NCI-H1105 treated with DMSO at 0.1 percent for 48 hours (cell line): ENCODE data around the gene PLG.
"Not testable (repeated sequence)": the region's sequence is repeated elsewhere in the genome, so short reads cannot be mapped to it uniquely, and the experiment has no call there.

ENCODE experiments used
- DNase-seq: peaks from one replicate; lab custom pipeline; 2025; lab: John Stamatoyannopoulos, UW

PLG gene

DNA sequence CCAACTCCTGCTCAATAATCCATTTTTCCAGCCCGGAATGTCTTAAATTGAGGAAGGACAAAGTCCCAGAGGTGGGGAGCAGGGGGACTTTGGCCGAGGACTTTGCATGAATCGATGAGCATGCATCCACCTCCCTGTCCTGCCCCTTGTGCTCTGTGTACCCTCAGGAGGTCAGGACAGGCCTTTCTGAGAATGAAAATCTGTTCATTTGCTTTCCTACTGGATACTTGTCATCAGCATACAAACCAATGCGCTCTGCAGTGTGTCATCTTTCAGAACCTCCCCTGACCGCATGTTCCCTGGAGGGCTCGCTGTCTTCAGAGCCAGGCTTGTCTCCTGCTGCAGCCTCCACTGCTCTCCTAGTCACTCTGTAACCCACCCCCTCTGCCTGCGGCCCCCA, 2.6 kb downstream of the PLG start:
- not testable (repeated sequence) for DNase-seq

DNA sequence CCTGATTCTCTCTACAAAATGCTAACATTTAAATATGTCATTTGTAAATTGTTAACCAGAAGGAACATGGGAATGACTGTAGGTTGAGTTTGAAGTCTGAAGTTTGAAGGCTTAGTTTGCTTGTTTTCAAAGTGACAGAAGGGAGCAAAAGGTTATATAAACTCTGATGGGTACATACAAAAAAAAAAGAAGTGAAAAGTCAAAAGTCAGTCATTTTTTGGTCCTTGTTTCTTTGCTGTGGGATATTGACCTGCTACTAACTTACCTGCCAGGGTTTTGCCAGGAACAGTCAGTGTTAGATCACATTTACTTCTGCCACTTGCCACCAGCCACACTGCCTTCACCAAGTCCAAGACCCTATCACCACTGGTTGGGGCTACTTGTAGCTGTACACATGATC, 6.9 kb downstream of the PLG start:
- not testable (repeated sequence) for DNase-seq

DNA sequence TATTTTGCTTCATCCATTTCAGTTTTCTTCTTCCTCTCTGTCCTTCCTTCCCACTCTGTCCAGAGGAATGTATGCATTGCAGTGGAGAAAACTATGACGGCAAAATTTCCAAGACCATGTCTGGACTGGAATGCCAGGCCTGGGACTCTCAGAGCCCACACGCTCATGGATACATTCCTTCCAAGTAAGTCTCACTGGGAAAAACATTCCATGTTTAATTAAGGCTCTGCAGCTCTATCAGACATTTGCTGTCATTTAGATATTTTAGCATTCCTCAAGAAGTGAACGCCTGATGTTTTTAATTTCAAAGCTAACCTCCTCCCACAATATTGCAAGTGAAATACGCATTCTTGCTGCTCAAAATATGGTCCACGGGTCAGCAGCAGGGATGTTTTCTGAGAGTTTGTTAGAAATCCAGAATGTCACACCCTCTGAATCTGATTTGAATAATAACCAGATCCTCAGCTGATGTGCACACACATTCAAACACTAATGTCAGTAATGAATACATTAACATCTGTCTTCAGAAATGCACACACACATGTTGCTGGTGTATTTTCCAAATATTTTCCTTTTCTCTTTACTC, 12.8 kb downstream of the PLG start:
- DNase-seq = no peak

DNA sequence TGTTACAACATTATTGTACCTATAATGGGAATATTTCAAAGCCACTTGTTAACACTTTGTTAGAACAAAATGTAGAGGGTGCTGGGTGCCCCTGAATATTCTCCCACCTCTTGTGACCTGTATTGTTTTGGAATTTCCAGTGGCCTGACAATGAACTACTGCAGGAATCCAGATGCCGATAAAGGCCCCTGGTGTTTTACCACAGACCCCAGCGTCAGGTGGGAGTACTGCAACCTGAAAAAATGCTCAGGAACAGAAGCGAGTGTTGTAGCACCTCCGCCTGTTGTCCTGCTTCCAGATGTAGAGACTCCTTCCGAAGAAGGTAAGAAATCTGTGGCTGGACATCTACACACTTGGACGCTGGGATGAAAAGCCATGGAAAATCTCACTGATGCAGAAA, 28.9 kb downstream of the PLG start:
- no peak for DNase-seq

DNA sequence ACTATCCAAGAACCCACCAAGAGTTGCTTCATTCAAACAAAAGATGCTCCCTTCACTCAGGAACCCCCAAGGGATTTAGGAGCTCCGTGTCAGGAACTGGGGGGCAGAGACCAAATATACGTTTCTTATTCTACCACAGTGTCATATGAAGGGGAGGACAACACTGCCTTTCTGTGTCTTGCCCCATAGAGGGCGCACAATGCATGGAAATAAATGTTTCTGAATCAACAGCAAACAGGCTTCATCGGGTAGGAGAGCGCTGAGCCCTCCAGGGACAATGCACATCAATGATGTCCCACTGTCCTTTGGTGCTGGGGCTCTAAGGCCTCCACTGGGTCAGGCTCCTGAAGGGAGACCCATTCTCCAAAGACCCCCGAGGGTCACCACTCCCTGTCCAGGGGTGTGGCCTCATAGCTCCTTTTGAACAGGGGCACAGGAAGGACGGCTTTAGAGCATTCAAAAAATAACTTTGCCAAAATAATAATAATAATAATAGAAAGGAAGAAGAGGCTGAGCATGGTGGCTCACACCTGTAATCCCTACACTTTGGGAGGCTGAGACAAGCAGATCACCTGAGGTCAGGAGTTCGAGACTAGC, 31.1 kb downstream of the PLG start:
- DNase-seq = peak; percentile 69

DNA sequence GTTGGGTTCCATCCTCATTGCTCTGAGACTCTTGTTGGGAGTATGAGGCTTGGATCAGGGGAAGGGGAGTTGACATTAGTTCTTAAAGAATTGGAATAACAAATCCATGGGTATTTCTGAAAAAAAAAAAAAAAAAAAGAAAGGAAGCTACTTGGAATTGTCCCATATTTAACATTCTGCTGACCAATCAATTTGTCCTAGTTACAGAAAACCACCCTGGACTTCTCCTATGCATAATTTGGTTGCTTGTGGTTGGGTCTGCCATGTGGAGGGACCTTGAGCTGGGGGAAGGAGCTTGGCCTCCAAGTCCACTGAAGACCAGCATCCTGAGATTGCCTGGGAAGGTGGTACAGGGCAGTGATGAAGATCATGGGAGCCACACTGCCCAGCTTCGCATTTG, 32.6 kb downstream of the PLG start:
- DNase-seq = no peak

DNA sequence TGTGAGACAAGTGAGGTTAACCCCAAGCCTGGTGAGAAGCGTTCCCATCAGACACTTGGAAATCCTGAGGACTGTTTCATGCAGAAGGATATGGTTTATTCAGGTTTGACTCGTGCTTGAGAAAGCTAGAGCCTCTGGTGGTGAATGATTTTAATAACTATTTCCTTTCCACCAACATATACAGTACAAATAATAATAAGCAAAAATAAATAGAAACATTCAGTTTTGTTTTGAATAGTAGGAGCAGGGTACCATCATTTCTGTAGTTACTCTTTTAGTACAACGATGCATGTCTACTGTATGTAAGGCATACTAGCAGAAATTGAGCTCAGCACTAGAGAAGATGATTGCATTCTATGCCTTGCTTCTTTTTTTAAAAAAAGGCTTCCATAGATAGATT, 33.5 kb downstream of the PLG start:
- DNase-seq = no peak

DNA sequence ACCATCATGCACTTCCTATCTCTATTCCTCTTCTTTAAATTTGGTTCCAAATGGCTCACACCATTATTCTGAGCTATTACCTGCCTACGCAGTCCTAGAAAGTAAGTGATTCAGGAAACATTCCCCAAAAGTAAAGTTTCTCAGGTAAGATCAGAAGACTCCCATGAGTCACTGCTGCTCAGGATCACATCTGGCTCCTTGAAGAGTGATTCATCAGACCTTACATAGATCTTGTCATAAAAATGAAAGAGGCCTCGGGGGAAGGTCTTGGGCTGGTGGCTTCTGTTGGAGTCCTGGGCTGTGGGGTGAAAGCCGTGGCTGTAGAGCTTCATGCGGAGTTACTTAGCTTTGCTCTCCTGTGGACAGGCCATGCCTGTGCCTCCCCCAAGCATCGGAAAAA, 35.9 kb downstream of the PLG start:
- DNase-seq = no peak

DNA sequence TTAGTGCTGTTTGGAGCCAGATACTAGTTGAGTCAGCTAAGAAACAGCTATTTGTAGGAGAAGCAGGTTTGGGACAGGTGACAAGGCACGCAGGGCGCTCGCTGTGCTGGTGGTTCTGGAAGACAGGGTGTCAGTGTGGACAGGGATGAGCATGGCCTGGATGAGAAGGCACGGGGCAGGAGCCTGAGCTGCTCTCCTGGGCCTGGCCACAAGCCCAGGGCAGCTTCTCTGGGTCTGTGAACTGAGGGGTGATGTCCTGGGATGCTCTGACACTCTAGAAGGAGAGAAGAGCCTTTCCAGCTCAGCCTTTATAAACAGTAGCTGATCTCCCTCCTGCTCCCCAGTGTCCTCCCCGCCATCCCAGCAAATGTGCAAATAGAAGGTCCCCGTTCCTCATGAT, 37.9 kb downstream of the PLG start:
- no peak for DNase-seq

DNA sequence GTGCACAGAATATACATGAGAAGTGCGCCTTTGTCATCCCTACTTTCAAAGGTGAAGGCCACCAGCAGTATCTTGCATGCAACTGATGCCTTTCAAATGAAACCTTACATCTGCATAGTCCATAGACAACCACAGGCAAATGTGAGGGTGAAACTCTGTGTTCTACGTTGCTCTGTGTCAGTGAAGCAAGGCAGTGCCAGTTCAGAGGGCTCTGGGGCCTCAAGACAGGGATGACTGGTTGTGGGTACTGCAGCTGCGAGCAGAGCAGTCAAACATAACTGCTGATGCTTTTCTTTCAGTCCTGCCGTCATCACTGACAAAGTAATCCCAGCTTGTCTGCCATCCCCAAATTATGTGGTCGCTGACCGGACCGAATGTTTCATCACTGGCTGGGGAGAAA, 39.0 kb downstream of the PLG start:
- DNase-seq = not testable (repeated sequence)

DNA sequence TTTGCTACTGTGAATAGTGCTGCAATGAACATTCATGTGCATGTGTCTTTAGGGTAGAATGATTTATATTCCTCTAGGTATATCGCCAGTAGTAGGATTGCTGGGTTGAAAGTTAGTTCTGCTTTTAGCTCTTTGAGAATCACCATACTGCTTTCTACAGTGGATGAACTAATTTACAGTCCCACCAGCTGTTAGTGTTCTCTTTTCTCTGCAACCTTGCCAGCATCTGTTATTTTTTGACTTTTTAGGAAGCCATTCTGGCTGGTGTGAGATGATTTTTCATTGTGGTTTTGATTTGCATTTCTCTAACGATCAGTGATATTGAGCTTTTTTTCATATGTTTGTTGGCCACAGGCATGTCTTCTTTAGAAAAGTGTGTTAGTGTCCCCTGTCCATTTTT, 40.0 kb downstream of the PLG start:
- DNase-seq = no peak

DNA sequence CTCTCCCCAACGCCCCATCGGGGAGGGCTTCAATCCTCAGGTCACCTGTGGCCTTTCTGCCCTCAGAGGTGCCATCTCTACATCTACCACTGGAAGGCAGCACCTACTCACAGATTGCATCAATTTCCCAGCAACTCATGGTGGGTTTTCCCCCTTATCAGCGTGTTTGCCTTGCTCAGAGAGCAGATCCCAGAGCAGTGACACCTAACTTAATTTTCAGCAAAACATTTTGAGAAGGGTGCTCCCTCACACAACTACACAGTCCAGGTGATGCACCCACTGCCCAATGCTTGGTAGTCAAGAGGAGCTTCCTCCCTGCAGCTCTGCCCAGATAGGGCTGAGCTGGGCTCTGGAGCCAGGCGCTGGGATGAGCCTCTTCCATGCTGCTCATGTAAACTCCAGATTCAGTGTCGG, 48.2 kb downstream of the PLG start:
- peak; percentile 57 for DNase-seq

DNA sequence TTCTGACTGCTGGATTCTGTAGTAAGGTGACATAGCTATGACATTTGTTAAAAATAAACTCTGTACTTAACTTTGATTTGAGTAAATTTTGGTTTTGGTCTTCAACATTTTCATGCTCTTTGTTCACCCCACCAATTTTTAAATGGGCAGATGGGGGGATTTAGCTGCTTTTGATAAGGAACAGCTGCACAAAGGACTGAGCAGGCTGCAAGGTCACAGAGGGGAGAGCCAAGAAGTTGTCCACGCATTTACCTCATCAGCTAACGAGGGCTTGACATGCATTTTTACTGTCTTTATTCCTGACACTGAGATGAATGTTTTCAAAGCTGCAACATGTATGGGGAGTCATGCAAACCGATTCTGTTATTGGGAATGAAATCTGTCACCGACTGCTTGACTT, 51.2 kb downstream of the PLG start:
- not testable (repeated sequence) for DNase-seq

DNA sequence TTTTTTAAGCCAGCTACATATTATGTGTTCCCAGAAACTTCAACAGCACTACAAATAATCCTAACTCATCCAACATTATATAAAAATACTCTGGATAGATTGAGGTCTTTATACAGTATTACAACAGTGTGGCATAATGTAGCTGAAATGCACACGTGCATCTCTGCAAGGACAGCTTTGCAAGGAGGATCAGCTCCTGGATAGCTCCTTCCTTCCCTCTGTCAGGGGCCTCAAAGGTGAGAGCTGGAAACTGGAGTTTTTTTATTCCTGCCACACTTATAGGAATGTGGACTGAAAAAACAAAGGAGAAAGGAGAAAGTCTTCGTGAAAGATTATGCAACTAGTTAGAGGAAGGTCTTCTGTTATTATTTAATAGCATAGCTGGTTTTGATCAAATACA, 53.1 kb downstream of the PLG start:
- DNase-seq = no peak

DNA sequence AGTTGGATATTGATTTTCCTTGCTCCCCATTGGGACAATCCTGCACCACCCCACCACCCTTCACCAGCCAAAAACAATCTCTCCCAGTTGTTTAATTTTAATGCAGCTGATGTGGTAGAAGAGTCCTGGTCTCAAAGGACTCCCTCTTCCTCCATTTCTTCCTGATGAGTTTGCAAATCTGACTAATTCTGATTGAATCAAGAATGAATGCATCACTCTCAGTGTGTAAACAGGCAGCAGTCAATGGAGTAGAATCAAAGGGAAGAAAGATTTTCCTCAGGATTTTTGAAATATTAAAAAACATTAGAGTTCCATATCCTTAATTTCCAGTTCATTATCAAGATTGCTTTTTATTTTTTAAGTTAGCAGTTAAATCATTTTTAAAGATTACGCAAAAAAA, 54.0 kb downstream of the PLG start:
- DNase-seq = no peak

DNA sequence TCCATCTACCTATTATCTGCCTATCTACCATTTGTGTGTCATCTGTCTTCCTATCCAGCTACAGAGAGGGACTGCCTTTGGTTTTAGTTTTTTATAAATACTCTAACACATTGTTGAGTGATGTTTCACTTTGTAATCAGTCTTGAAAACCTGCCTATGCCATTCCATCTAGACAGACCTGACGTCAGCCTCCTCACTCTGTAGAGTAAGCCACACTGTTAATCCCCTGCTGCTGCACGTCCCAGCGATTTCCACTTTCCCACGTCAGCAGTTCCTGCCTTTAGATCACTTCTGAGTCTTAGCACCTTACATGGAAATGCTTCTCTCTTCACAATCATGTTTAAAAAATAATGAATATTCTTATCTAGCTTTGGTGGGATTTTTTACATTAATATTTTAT, 54.8 kb downstream of the PLG start:
- no peak for DNase-seq

DNA sequence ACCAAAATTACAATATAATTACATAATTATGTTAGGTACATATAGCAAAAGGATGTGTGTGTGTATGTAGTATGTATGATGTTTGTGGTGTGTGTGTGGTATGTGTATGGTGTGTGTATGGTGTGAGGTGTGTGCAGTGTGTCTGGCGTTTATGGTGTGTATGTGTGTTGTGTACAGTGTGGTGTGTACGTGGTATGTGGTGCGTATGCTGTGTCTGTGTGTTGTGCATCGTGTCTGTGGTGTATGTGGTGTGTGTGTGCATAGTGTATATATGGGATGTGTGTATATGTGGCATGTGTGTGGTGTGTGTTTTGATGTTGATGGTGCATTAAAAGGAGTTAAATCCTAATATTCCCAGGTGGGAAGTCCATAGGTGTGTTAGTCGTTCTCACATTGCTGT, 62.8 kb downstream of the PLG start:
- DNase-seq = no peak

DNA sequence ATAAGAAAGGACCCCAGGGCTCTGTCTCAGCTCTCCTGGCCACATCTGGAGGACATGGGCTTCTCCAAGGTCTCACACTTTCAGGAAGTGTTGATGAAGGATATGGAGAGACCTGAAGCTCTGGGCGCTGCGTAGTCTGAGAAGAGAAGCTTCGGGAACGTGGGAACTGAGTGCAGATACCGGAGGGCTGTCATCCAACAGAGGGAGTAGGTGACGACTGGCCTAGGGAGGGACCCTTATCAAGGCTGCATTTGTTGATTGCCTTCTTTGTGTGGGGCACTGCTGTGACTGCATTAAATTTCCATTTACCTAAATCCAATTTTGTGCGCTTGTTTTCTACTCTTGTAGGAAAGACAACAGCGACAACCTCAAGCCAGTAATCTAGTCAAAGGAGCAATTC, 63.4 kb downstream of the PLG start:
- DNase-seq = no peak

DNA sequence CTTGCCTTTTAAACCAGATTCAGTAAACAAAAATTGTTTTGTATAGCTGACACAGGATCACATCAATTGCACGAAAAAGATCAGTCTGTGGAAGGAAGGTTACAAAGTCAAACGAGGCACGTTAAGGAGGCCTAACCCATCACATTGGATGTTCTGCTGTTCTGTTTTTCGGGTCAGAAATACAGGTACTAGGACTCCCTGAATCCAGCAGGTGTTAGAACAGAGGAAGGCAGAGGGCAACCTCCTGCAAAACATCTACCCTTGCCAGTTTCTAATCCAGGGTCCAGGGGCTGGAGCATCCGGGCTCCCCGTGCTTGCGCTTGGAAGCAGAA, 64.6 kb downstream of the PLG start:
- DNase-seq = peak; percentile 44

DNA sequence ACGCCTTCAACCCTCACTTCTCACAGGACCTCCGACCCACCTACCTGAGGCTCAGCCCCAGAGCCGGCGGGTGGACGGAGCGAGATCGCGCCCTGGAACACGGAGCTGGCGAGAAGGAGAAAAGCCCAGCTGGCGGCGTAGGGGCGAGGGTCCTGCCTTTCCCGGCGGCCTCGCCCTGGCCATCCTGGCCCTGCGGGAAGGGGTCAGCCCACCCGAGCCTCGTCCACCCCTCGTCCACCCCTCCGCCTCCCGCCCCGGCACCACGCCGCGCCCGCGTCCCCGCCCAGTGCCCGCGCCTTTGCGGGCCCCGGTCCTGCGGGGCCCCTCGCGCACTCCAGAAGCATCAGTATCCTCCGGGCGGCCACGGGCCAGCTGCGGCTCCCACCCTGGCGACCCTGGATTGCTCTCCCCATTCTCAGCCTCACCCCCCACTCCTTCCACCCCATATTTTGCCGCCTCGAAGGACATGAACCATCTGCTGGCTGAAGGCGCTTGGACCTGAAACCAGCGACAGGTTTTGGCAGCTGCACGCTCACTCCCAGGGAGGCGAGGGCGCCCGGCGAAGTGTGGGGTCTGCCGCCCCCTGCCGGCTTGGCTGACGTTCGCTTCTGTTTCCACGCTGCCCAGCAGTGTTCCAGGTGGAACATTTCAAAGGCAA, 65.1 kb downstream of the PLG start:
- DNase-seq = peak; percentile 91

DNA sequence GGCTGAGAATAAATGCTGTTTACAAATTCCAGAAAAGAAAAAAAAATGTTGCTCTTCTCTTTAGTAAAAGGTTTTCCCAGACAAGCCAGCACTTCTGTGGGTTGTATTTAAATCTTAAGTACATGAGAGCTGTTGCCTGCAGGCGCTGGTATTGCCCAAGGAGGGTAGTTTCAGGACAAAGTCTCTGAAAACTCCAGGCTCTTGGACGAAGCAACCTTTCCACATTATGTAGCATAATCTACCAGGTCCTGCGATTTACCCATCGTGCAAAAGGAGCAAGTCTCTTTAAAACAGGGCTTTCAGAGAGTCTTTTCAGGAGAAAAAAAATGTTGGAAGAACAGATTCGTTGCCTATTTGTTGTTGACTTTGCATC, 65.6 kb downstream of the PLG start:
- no peak for DNase-seq

DNA sequence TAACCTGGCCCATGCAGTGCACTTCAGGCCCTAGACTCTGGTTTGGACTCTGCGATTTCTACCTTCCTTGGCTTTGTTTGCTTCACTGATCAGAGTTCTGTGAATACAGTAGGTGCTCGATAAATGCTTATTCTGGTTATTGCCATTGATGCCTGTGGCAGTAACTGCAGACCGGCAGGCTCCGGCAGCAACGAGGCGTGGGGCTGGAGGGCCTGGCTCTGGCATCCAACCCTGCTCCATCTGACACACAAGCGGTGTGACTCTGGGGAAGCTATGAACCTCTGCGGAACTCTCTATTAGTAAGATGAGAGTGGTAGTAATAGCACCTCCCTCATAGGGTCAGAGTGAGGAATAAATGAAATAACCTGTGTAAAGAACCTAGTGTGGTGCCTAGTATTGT, 66.1 kb downstream of the PLG start:
- DNase-seq = no peak

DNA sequence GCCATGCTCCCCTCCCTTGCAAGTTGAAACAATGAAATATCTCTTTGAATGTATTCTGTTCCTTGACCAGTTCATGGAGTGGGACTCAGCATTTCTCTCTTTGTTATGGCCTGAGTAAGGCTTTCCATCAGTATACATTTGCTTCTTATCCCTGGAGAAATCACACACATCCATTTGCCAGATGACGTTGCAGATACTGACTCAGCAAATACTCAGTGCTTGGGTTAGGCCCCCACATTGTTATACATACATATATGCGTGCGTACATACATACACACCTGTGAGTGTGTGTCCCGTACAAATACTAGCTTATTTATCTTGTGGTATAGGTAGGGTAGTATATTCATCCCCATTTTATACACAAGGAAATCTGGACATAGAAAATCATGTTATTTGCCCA, 72.4 kb downstream of the PLG start:
- no peak for DNase-seq
